CD8-positive, alpha-beta memory T cell (primary cell): ENCODE results near the gene TENT5A. TPM values are rescaled to one million over a fixed set of nuclear protein-coding genes. Genes with fewer than 3 reads are reported as not detected.

Experiments
- CTCF ChIA-PET: fragments of 350-600 bp; sonication (Branson Sonifier 250); formaldehyde crosslinking; loops from one replicate; lab custom pipeline; 2021; ENCODE audit warnings: antibody characterized with exemption; lab: Charles Lee
- POLR2A ChIA-PET: fragments of 350-600 bp; sonication (Branson Sonifier 250); formaldehyde crosslinking; loops from one replicate; lab custom pipeline; 2021; ENCODE audit warnings: antibody characterized with exemption; lab: Charles Lee
- DNase-seq, 5 donors: peaks; one replicate each; pipeline versions ENCODE4 v3.0.0 to v3.0.0-alpha.2; 2020 to 2022; ENCODE audit warnings: mixed read lengths in 1 of 5
- H3K27ac ChIP-seq: one replicate; pipeline ENCODE4 v1.7.0; 2013; ENCODE audit warnings: low read depth, mild to moderate bottlenecking, low read length, moderate library complexity
- H3K27me3 ChIP-seq: 2 replicates; pipeline ENCODE4 v1.7.0; 2013; ENCODE audit warnings: low read length, mild to moderate bottlenecking; ENCODE audit not compliant: insufficient read depth, poor library complexity, severe bottlenecking
- H3K36me3 ChIP-seq: 2 replicates; pipeline ENCODE4 v1.7.0; 2013; ENCODE audit warnings: mild to moderate bottlenecking, low read length, moderate library complexity; ENCODE audit not compliant: insufficient read depth
- H3K4me1 ChIP-seq: 2 replicates; pipeline ENCODE4 v1.7.0; 2013; ENCODE audit warnings: mild to moderate bottlenecking, low read length, moderate library complexity; ENCODE audit not compliant: insufficient read depth
- H3K4me3 ChIP-seq: 2 replicates; pipeline ENCODE4 v1.7.0; 2013; ENCODE audit warnings: mild to moderate bottlenecking, low read length
- H3K9me3 ChIP-seq: 2 replicates; pipeline ENCODE4 v1.7.0; 2013; ENCODE audit warnings: mild to moderate bottlenecking, low read length
- H3K27ac Mint-ChIP-seq, 8 donors: one replicate each; pipeline ENCODE4 v1.8.0; 2020 to 2021; ENCODE audit warnings: mixed read lengths in 8 of 8, mild to moderate bottlenecking in 6 of 8, inconsistent platforms in 3 of 8, moderate library complexity in 3 of 8
- H3K27me3 Mint-ChIP-seq, 2 donors: one replicate each; pipeline ENCODE4 v1.8.0; 2020 to 2021; ENCODE audit warnings: mixed read lengths in 2 of 2, mild to moderate bottlenecking in 1 of 2, moderate library complexity in 1 of 2
- H3K36me3 Mint-ChIP-seq, 3 donors: one replicate each; pipeline ENCODE4 v1.8.0; 2020 to 2021; ENCODE audit warnings: mixed read lengths in 3 of 3, inconsistent platforms in 1 of 3, mild to moderate bottlenecking in 1 of 3
- H3K4me1 Mint-ChIP-seq, 3 donors: one replicate each; pipeline ENCODE4 v1.8.0; 2020 to 2021; ENCODE audit warnings: mixed read lengths in 3 of 3, inconsistent platforms in 1 of 3, mild to moderate bottlenecking in 1 of 3
- H3K4me3 Mint-ChIP-seq, 7 donors: one replicate each; pipeline ENCODE4 v1.8.0; 2020 to 2021; ENCODE audit warnings: mixed read lengths in 7 of 7, mild to moderate bottlenecking in 6 of 7, moderate library complexity in 4 of 7, inconsistent platforms in 2 of 7
- H3K9me3 Mint-ChIP-seq, 5 donors: one replicate each; pipeline ENCODE4 v1.8.0; 2020 to 2022; ENCODE audit warnings: mixed read lengths in 5 of 5, mild to moderate bottlenecking in 3 of 5, moderate library complexity in 2 of 5, inconsistent platforms in 1 of 5
- polyA plus RNA-seq: library from polyadenylated mRNA; unstranded; fragments of 300-500 nt; fragmentation: Illumina TruSeq; gene quantifications from one replicate; pipeline ENCODE4 v1.2.3, GENCODE V29; 2021
- total RNA-seq, 2 experiments: library from RNA; stranded (reverse); gene quantifications; one replicate each; pipeline ENCODE4 v1.2.3, GENCODE V29; 2021

The TENT5A gene
- total and polyA plus RNA-seq, 3 experiments from 2014 or later, result 0.57 to 3.3 (median 0.71) TPM

DNA sequence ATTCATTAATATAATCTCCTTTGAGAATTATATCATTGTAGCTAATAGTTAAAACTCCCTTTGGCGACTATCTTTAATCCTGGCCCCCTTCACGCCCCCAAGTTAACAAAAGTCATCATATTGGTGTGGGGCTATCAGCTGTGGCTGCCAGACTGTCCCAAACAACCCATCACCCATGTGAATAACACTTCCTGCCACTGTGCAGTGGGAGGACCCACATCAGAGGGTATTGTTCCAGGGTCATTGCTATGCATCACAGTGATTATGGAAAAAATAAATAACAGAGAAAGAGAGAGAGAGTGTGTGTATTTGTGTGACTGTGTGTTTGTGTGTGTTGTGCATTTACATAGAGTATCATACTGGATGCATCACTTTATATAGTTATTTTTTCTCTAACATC is 39.3 kb upstream of the TENT5A start:
- Mint-ChIP-seq H3K9me3 (peaks cover 0 to 3% (median 0%) of the 10 kb centered on the region in 5 donors), H3K4me3 (no peak overlapping the region), H3K27ac (no peak overlapping the region), H3K27me3 (peaks cover 0 to 4% of the 10 kb centered on the region in 2 donors), H3K4me1 (peaks cover 2 to 7% (median 6%) of the 10 kb centered on the region in 3 donors), H3K36me3 (no peaks in the 10 kb centered on the region)
- ChIA-PET CTCF (no interaction called here), POLR2A (no interaction called here)
- no peak overlapping the region for H3K27ac ChIP-seq
- no peaks in the 10 kb centered on the region for H3K9me3 ChIP-seq
- DNase-seq, result no peak
- H3K4me3 ChIP-seq, result no peak overlapping the region
- H3K4me1 ChIP-seq, result no peaks in the 10 kb centered on the region
- H3K36me3 ChIP-seq, result no peaks in the 10 kb centered on the region
- H3K27me3 ChIP-seq, result no peaks in the 10 kb centered on the region

DNA sequence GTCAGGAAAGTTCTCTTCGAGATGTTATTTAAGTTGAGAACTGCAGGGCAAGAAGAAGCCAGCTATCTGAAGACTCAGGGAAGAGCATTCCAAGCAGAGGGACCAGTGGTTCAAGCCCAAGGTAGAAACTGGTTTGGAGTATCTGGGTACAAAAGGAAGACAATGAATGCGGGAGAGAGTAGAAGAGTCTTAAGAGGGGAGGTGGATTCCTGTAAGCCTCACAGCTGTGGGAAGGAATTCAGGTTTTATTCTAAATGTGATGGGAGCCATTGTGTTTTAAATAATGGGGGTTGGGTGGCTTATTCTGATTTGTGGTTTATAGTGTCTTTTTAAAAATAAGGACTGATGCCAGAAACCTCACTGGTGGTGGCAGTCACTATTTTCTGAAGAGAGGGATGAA is 37.6 kb upstream of the TENT5A start:
- Histone ChIP-seq H3K36me3 (no peaks in the 10 kb centered on the region), H3K4me1 (no peaks in the 10 kb centered on the region), H3K27me3 (no peaks in the 10 kb centered on the region), H3K4me3 (no peak overlapping the region), H3K9me3 (no peaks in the 10 kb centered on the region), H3K27ac (no peak overlapping the region)
- Mint-ChIP-seq H3K4me1 (peaks cover 3 to 7% (median 6%) of the 10 kb centered on the region in 3 donors), H3K36me3 (no peaks in the 10 kb centered on the region), H3K27ac (no peak overlapping the region), H3K9me3 (peaks cover 0 to 2% (median 0%) of the 10 kb centered on the region in 5 donors), H3K4me3 (no peak overlapping the region), H3K27me3 (peaks cover 0 to 4% of the 10 kb centered on the region in 2 donors)
- ChIA-PET CTCF (no interaction called here), POLR2A (no interaction called here)
- DNase-seq, result no peak

DNA sequence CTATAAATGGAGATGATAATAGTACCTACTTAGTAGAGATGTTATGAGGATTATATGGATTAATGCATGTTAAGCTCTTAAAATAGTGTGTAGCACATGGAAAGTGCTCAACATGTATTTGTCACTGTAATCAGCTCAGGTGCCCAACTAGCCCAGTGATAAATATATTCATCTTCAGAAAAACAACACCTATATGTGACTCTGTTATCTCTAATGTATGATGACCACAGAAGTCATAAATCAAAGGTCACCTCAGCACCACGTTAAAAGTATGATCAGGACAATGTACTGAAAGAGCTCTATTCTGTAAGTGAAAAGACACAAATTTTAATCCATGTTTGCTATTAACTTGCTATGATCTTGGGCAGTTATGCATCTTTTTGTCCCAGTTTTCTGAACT is 36.8 kb upstream of the TENT5A start:
- Histone ChIP-seq H3K27me3 (no peaks in the 10 kb centered on the region), H3K27ac (no peak overlapping the region), H3K4me1 (no peaks in the 10 kb centered on the region), H3K4me3 (no peak overlapping the region), H3K36me3 (no peaks in the 10 kb centered on the region), H3K9me3 (no peaks in the 10 kb centered on the region)
- H3K9me3 Mint-ChIP-seq, result peaks cover 0 to 2% (median 0%) of the 10 kb centered on the region in 5 donors
- H3K4me3 Mint-ChIP-seq, result no peak overlapping the region
- DNase-seq, result no peak
- no peak overlapping the region for H3K27ac Mint-ChIP-seq
- ChIA-PET CTCF (no interaction called here), POLR2A (no interaction called here)
- H3K36me3 Mint-ChIP-seq, result no peaks in the 10 kb centered on the region
- H3K27me3 Mint-ChIP-seq, result peaks cover 0 to 4% of the 10 kb centered on the region in 2 donors
- H3K4me1 Mint-ChIP-seq, result peaks cover 3 to 7% (median 6%) of the 10 kb centered on the region in 3 donors

DNA sequence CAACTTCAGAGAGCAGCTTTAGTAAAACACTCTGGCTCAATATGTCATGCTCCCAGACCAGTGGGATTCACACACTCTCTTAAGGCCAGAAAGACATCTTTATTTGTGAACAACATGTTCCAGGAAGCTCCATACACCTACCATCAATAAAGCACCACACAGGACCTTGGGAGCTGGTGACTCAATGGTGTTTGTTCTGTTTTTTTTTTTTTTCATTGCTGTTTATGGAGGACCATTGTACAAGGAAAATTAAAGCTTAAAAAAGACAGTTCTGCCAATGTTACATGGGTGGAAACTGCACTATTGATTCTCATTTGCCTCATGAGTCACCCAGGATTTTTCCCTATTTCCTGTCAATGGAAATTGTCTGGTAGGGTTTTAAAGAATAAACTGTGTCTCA is 36.3 kb upstream of the TENT5A start:
- Histone ChIP-seq H3K27me3 (no peaks in the 10 kb centered on the region), H3K9me3 (no peaks in the 10 kb centered on the region), H3K27ac (no peak overlapping the region), H3K36me3 (no peaks in the 10 kb centered on the region), H3K4me1 (no peaks in the 10 kb centered on the region), H3K4me3 (no peak overlapping the region)
- no peak for DNase-seq
- H3K27ac Mint-ChIP-seq, result no peak overlapping the region
- peaks cover 0 to 2% (median 0%) of the 10 kb centered on the region in 5 donors for H3K9me3 Mint-ChIP-seq
- ChIA-PET CTCF (no interaction called here), POLR2A (no interaction called here)
- H3K27me3 Mint-ChIP-seq, result peaks cover 0 to 2% of the 10 kb centered on the region in 2 donors
- no peak overlapping the region for H3K4me3 Mint-ChIP-seq
- peaks cover 3 to 7% (median 6%) of the 10 kb centered on the region in 3 donors for H3K4me1 Mint-ChIP-seq
- H3K36me3 Mint-ChIP-seq, result no peaks in the 10 kb centered on the region

DNA sequence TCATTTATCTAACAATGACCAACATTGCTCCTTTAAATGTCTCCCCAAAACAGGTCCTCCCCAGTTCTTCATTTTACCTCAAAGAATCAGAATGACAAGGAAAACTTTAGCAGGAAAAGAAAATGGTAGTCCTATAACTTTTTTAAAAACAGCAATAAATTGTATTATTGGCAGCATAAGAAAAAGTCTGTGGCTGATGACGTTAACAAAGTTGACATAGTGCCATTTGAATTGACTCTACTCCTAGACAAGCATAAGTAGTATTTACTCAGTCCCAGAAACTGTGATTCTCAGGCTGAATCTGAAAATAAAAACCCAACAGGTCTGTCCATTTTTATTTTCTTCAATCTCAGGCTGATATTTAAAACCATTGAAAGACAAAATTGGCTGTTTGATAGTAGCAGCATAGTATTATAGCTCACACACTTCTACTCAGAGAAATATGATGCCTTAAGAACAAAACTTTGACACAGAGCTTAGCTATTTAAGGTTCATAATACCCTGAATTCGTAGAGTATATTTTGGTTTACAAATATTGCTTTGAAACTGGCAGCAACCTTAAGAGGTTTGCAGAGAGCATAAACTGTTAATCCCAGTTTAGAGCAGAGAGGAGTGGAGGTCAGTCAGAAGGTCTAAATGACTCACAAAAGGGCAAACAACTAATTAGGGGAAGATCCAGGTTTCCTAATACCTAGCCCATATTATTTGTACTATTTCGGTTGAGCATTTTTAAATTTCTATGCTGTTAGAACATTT is 35.0 kb upstream of the TENT5A start:
- no peaks in the 10 kb centered on the region for H3K27me3 ChIP-seq
- no peaks in the 10 kb centered on the region for H3K36me3 Mint-ChIP-seq

DNA sequence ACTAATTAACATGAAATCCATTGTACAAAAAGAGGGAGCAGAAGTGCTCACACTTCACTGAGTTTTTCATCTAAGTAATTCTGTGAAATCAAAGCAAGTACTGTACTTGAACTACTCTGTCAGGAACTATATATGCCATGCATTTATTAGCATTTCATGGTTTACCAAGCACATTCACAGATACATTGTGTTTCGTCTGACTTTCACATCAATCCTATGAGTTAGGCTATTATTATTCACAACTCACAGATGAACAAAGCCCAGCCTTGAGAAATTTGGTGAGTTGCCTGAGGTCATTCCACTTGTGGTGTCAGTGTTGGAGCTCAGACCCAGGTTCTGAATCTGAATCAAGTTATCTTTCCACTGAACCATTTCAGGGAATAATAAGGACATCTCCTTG is 33.7 kb upstream of the TENT5A start:
- no peaks in the 10 kb centered on the region for H3K9me3 ChIP-seq
- no peak overlapping the region for H3K4me3 ChIP-seq
- H3K27ac Mint-ChIP-seq, result no peak overlapping the region
- ChIA-PET POLR2A (no interaction called here), CTCF (no interaction called here)
- H3K27ac ChIP-seq, result no peak overlapping the region
- peaks cover 0 to 2% of the 10 kb centered on the region in 2 donors for H3K27me3 Mint-ChIP-seq
- DNase-seq, result no peak
- H3K36me3 Mint-ChIP-seq, result no peaks in the 10 kb centered on the region
- peaks cover 3 to 7% (median 6%) of the 10 kb centered on the region in 3 donors for H3K4me1 Mint-ChIP-seq
- no peak overlapping the region for H3K4me3 Mint-ChIP-seq
- H3K27me3 ChIP-seq, result no peaks in the 10 kb centered on the region
- H3K36me3 ChIP-seq, result no peaks in the 10 kb centered on the region
- no peaks in the 10 kb centered on the region for H3K4me1 ChIP-seq
- peaks cover 0 to 2% (median 0%) of the 10 kb centered on the region in 5 donors for H3K9me3 Mint-ChIP-seq

More for the DNA sequence above, 35.0 kb upstream of the TENT5A start:
- H3K4me1 Mint-ChIP-seq, result peaks cover 3 to 7% (median 6%) of the 10 kb centered on the region in 3 donors
- H3K4me3 Mint-ChIP-seq, result peak overlapping the region in 2 of 7 donors; percentile 2 to 7
- no peak overlapping the region for H3K27ac ChIP-seq
- DNase-seq, result no peak
- peaks cover 0 to 2% (median 0%) of the 10 kb centered on the region in 5 donors for H3K9me3 Mint-ChIP-seq
- H3K9me3 ChIP-seq, result no peaks in the 10 kb centered on the region
- H3K27me3 Mint-ChIP-seq, result peaks cover 0 to 2% of the 10 kb centered on the region in 2 donors
- no peak overlapping the region for H3K27ac Mint-ChIP-seq
- no peak overlapping the region for H3K4me3 ChIP-seq
- ChIA-PET POLR2A (no interaction called here), CTCF (no interaction called here)
- H3K36me3 ChIP-seq, result no peaks in the 10 kb centered on the region
- no peaks in the 10 kb centered on the region for H3K4me1 ChIP-seq

DNA sequence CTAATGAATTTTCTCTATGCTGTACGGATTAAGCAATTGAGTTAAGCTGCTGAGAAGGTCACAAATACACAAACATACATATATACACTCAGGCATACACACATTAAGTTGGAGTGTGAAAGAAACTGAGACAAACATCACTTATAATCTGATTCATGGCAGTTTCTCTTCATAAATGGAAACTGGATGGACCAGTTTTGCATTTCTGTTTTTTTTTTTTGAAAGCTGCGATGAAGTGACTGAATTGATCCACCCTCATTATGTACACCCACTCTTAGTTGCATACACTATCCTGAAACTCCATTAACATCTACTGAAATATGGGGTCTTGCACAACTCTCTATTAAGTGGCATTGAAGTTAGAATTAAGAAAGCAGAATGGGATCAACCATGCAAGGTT is 32.9 kb upstream of the TENT5A start:
- Histone ChIP-seq H3K4me3 (no peak overlapping the region), H3K27ac (no peak overlapping the region), H3K9me3 (no peaks in the 10 kb centered on the region), H3K27me3 (no peaks in the 10 kb centered on the region), H3K36me3 (no peaks in the 10 kb centered on the region), H3K4me1 (no peaks in the 10 kb centered on the region)
- no peaks in the 10 kb centered on the region for H3K27me3 Mint-ChIP-seq
- no peaks in the 10 kb centered on the region for H3K36me3 Mint-ChIP-seq
- CTCF ChIA-PET, result no interaction called here
- POLR2A ChIA-PET, result no interaction called here
- H3K27ac Mint-ChIP-seq, result no peak overlapping the region
- H3K4me3 Mint-ChIP-seq, result no peak overlapping the region
- peaks cover 3 to 7% (median 6%) of the 10 kb centered on the region in 3 donors for H3K4me1 Mint-ChIP-seq
- no peak for DNase-seq
- peaks cover 0 to 2% (median 0%) of the 10 kb centered on the region in 5 donors for H3K9me3 Mint-ChIP-seq

DNA sequence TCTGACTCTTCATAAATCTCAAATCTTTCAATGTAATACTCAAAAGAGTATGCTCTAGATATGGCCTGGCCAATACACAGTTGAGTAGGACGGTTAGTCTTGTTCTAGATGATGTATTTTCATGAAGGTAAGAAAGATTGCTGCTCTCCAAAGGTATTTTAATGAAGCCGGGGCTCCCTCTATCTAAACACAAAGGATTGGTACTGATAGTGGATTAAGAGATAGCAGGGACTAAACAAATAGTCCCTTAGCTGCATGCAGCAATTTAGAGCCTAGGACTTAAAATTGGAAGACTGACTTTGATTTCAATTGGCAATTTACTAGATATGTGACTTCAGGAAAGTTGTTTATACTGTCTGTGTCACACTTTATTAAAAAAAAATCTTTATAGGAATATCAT is 31.4 kb upstream of the TENT5A start:
- Mint-ChIP-seq H3K36me3 (no peaks in the 10 kb centered on the region), H3K4me3 (no peak overlapping the region), H3K9me3 (peaks cover 0 to 2% (median 0%) of the 10 kb centered on the region in 5 donors), H3K4me1 (peaks cover 3 to 7% (median 6%) of the 10 kb centered on the region in 3 donors), H3K27me3 (no peaks in the 10 kb centered on the region), H3K27ac (no peak overlapping the region)
- ChIA-PET POLR2A (no interaction called here), CTCF (no interaction called here)
- DNase-seq, result no peak
- Histone ChIP-seq H3K4me3 (no peak overlapping the region), H3K4me1 (no peaks in the 10 kb centered on the region), H3K27ac (no peak overlapping the region), H3K36me3 (no peaks in the 10 kb centered on the region), H3K27me3 (no peaks in the 10 kb centered on the region), H3K9me3 (no peaks in the 10 kb centered on the region)
